ENCODE data around the gene ECHDC1.

GRCh38 chr6:127266892-127267645, 76.3 kb downstream of the ECHDC1 start:
- no peak for TF ChIP-seq CTCF (IDR thresholded peaks at IDR 0.05)
- peak in 1 of 2 donors; percentile 90 for TF ChIP-seq POLR2A (IDR thresholded peaks at IDR 0.05)

Measured in lower leg skin (tissue), 3 donors.